HG02678 (cell line): ENCODE data around the gene PRR20C.
"Not testable (repeated sequence)": the region's sequence is repeated elsewhere in the genome, so short reads cannot be mapped to it uniquely, and the experiment has no call there.

ENCODE experiments used
- ATAC-seq: cut with Tn5 transposase; IDR thresholded peaks from one replicate; pipeline ENCODE4 v1.9.1; 2021; ENCODE audit warnings: mild to moderate bottlenecking, moderate library complexity; ENCODE audit not compliant: unreplicated experiment

The PRR20C gene

DNA sequence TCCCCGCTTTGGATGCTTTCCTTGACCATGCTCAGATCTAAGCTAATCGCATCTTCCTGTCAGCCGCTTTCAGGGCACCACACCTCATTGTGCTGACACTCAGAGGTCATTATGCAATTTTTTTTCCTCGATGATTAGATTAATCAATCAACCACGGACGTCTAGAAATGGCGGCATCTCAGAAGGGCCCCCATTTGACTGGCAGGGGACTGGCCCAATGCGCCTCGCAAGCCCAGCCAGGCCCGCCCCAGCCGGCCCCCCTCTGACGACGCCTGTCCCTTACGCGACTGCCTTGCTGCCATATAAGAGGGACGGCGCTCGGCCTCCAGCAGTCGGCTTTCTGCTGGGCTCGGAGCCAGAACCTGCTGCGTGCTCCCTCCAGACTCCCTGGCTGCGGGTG, at the start of gene PRR20C:
Gene PRR20C (plus strand): TSS at position 301 of the 400 bp plus-strand sequence. CDS start 387 bp downstream, outside the sequence.
- not testable (repeated sequence) for ATAC-seq

DNA sequence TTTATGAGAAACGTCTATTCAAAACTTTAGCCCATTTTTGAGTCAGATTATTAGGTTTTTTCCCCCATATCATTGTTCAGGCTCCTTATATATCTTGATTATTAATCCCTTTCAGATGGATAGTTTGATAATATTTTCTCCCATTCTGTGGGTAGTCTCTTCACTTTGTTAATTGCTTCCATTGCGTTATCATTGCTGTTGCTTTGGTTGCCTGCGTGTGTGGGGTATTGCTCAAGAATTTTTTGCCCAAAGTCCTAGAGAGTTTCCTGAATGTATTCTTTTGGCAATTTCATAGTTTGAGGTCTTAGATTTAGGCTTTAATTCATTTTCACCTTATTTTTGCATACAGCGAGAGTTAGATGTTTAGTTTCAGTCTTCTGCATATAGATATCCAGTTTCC, 38.9 kb upstream of the PRR20C start:
- ATAC-seq = no peak

DNA sequence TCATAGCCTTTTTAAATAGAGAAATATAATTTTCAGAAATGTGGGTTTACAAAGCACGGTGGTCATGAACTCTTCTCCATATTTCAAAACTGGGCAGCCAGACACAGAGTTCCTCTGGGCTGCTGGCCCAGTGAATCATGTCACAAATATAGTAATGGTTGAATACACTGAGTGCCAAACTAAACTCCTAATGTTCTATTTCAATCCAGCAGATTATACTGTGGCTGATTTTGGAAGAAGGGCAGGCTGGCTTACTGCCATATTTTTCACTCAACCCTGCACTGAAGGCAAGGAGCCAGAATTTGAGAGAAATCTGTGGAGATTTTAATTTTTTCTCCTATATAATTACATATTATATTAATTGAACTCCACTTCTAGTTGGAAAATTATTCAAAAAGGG, 30.2 kb upstream of the PRR20C start:
- ATAC-seq = no peak

DNA sequence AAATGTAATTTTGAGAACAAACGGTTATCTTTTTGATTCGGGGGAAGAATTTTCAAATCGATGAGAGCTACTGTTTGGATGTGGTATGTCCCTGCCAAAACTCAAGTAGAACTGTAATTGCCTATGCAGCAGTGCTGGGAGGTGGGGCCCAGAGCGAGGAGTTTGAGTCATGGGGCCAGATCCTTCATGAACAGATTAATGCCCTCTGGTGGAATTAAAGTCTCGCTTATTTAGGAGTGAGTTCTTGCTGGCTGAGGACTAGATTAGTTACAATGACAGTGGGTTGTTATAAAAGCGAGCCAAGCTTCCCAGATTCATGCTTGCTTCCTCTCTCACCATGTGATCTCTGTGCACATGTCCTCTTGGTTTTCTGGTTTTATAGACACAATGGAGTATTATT, 25.0 kb upstream of the PRR20C start:
- ATAC-seq = no peak

DNA sequence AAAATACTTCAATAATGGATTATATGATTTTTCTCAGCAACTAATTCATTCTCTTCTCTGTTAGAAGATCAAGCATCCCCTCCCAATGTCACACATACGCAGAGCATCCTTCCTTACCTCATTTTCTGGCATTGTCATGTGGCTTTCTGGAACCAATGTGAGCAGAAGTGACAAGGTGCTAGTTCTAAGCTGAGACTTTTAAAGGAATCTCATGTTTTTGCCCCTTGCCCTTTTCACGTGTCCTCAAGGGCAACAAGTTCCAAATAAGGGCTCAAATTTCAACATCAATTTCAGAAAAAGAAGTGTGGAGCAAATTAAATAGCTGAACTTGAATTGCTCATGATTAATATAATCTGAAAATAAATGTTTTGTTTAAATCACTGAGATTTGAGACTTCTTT, 17.8 kb upstream of the PRR20C start:
- no peak for ATAC-seq

DNA sequence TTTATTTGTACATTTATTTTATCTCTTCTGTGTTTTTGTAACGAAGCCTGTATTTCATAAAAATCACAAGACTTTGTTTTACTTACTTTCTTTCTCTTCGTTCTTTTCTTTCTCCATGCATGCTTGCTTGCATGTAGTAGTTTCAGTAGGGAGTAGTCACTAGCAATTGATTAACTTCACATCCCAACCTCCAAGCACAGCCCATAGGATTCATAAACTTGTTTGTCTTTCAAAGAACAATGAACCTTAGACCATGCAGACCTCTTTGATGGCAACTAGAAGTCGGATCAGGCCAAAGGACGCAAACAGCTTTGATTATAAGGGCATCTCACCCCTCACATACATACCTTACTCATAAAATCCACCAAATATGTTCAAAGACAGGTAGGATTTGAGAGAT, 16.3 kb upstream of the PRR20C start:
- no peak for ATAC-seq

DNA sequence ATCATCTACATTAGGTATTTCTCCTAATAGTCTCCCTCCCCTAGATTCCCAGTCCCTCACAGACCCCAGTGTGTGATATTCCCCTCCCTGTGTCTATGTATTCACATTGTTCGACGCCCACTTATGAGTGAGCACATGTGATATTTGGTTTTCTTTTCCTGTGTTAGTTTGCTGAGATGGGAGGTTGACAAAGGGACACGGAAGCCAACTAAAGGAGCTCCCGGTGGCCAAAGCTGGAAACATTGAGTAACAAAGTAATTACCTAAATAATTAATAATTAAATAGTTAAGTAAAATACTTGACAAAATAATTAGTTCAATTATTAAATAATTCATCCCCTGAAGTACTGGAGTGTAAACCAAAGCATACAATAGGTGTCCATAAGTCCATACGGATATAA, 14.9 kb upstream of the PRR20C start:
- no peak for ATAC-seq

DNA sequence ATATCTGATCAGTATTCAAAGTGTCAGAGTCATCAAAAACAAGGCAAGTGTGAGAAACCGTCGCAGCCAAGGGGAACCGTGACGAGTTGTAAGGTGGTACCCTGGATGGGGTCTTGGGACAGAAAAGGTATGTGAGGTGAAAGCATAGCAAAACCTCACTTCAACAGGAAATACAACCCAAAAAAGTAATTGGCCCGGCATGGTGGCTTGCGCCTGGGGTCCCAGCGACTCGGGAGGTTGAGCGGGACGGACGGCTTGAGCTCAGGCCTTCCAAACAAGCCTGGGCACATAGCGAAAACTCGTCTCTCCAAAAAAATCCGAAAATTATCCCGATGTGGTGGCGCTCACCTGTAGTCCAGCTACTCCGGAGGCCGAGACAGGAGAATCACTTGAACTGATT, 14.1 kb upstream of the PRR20C start:
- ATAC-seq = not testable (repeated sequence)

DNA sequence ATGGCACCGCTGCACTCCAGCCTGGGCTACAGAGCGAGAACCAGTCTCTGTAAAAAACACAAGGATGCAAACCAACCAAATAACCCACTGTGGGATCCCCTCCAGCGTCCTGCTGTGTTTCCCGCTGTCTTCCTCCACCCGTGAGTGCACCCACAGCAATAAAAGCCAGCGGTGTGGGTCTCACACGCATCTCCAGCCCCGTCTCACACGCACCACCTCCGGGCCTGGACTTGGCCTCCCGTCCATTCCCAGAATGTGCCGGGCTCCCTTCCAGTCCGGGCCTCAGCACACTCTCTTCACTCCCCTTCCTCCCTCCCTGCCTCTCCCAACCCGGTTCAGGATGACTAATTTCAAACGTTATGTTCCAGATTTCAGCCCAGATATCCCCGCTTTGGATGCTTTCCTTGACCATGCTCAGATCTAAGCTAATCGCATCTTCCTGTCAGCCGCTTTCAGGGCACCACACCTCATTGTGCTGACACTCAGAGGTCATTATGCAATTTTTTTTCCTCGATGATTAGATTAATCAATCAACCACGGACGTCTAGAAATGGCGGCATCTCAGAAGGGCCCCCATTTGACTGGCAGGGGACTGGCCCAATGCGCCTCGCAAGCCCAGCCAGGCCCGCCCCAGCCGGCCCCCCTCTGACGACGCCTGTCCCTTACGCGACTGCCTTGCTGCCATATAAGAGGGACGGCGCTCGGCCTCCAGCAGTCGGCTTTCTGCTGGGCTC, 13.5 kb upstream of the PRR20C start, which contains the start of gene PRR20A:
Gene PRR20A (plus strand): TSS at position 684 of the 734 bp plus-strand sequence. CDS start 387 bp downstream, outside the sequence.
- ATAC-seq = not testable (repeated sequence)

DNA sequence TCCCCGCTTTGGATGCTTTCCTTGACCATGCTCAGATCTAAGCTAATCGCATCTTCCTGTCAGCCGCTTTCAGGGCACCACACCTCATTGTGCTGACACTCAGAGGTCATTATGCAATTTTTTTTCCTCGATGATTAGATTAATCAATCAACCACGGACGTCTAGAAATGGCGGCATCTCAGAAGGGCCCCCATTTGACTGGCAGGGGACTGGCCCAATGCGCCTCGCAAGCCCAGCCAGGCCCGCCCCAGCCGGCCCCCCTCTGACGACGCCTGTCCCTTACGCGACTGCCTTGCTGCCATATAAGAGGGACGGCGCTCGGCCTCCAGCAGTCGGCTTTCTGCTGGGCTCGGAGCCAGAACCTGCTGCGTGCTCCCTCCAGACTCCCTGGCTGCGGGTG, 6.7 kb upstream of the PRR20C start, which contains the start of gene PRR20B:
Gene PRR20B (plus strand): TSS at position 301 of the 400 bp plus-strand sequence. CDS start 387 bp downstream, outside the sequence.
- not testable (repeated sequence) for ATAC-seq

DNA sequence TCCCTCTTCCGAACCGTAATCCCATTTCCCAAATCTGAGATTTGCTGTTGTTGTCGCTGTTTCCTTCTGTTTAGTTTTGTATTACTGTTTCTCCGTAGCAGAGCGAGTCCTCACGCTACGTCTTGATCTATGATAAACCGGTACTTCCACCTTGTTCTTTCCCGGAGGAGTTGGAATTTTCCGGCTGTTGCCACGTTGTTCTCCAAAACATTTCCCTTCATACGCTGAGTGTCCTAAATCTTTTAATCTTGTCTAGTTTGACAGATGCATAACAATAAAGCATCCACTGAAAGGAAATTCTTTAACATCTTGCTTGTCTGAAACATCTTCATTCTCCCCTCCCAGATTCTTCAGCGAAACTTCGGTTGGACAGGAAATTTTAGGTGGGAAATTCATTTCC, 5.8 kb upstream of the PRR20C start:
- not testable (repeated sequence) for ATAC-seq

DNA sequence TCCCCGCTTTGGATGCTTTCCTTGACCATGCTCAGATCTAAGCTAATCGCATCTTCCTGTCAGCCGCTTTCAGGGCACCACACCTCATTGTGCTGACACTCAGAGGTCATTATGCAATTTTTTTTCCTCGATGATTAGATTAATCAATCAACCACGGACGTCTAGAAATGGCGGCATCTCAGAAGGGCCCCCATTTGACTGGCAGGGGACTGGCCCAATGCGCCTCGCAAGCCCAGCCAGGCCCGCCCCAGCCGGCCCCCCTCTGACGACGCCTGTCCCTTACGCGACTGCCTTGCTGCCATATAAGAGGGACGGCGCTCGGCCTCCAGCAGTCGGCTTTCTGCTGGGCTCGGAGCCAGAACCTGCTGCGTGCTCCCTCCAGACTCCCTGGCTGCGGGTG, 6.5 kb downstream of the PRR20C start, which contains the start of gene PRR20D:
Gene PRR20D (plus strand): TSS at position 301 of the 400 bp plus-strand sequence. CDS start 387 bp downstream, outside the sequence.
- ATAC-seq = not testable (repeated sequence)

DNA sequence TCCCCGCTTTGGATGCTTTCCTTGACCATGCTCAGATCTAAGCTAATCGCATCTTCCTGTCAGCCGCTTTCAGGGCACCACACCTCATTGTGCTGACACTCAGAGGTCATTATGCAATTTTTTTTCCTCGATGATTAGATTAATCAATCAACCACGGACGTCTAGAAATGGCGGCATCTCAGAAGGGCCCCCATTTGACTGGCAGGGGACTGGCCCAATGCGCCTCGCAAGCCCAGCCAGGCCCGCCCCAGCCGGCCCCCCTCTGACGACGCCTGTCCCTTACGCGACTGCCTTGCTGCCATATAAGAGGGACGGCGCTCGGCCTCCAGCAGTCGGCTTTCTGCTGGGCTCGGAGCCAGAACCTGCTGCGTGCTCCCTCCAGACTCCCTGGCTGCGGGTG, 13.0 kb downstream of the PRR20C start, which contains the start of gene PRR20E:
Gene PRR20E (plus strand): TSS at position 301 of the 400 bp plus-strand sequence. CDS start 387 bp downstream, outside the sequence.
- not testable (repeated sequence) for ATAC-seq

DNA sequence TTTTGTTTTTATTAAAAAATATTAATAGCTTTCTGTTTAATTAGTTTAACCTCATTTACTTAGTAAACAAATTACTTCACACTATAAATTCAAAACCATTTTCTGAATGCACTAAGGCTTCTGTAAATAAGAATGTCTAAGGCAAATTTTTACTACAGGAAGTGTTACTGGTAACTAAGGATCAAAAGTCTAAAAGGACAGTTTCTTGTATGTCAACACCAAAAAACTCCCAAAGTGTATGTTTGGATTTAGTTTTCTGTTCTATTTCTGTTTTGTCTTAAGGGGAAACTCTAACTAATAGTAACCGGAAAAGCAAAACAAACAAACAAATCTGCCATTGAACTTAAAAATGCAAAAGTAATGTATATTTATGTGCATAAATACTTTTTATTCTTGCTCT, 37.8 kb downstream of the PRR20C start:
- no peak for ATAC-seq
